NB4 (cell line): ENCODE measurements around the gene TINCR.

Source experiments
- CTCF ChIP-seq: IDR thresholded peaks from one replicate; pipeline ENCODE4 v1.5.1; 2012; ENCODE audit warnings: low read depth, low read length
- MAX ChIP-seq: IDR thresholded peaks from 2 replicates; pipeline ENCODE4 v1.6.1; 2011; ENCODE audit warnings: low read depth, low read length
- MYC ChIP-seq: IDR thresholded peaks from 2 replicates; pipeline ENCODE4 v1.6.1; 2011; ENCODE audit warnings: low read depth, low read length
- POLR2A ChIP-seq: IDR thresholded peaks from 2 replicates; pipeline ENCODE4 v1.6.1; 2011; ENCODE audit warnings: mild to moderate bottlenecking; ENCODE audit not compliant: insufficient read length; ENCODE audit errors: extremely low read depth

GRCh38 chr19:5615756-5616327 lies 48.1 kb upstream of the TINCR start:
- TF ChIP-seq CTCF (no peak), POLR2A (no peak), MAX (no peak), MYC (no peak)
